CD4-positive, alpha-beta T cell treated with Interleukin-17A for 1 hour (primary cell): ENCODE results near the gene SEMA4D.
A peak's percentile ranks its signal among the peaks of the same experiment; 100 is the strongest.

Experiments
- DNase-seq: peaks from one replicate; pipeline ENCODE4 v3.0.0-alpha.2; 2020

The SEMA4D gene

DNA sequence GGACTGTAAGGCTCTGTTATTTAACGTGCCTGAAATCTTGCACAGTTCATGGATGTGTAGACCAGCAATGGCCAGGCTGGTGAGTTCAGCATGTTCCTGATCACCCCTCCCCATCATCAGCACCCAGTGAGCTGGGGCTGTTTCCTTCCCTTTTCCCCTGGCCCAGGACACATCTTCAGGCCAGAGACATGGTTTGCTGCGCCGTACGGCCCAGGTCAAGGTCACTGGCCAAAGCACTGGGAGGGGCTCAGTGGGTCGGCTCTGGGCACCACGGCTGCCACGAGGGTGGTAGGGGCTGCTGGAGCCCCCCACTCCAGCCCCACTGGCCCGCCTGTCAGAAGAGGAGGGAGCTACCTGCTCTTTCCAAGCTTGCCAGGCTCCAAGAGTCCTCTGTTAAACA is 55.9 kb downstream of the SEMA4D start:
- DNase-seq = no peak

DNA sequence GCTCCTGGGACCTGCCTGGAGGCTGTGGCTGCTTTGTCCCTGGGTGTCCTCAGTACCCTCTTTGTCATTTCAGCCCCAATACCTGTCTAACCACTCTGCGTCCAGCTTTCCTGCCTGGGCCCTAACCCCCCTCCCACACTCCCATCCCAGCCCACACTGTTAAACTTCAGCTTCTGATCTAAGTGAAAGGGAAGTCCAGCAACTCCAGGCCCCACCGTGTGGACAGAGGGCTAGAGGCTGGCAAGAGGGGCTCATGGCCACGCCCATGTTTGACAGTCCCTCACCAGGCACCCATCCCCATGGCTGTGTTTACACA is 56.3 kb downstream of the SEMA4D start:
- no peak for DNase-seq

DNA sequence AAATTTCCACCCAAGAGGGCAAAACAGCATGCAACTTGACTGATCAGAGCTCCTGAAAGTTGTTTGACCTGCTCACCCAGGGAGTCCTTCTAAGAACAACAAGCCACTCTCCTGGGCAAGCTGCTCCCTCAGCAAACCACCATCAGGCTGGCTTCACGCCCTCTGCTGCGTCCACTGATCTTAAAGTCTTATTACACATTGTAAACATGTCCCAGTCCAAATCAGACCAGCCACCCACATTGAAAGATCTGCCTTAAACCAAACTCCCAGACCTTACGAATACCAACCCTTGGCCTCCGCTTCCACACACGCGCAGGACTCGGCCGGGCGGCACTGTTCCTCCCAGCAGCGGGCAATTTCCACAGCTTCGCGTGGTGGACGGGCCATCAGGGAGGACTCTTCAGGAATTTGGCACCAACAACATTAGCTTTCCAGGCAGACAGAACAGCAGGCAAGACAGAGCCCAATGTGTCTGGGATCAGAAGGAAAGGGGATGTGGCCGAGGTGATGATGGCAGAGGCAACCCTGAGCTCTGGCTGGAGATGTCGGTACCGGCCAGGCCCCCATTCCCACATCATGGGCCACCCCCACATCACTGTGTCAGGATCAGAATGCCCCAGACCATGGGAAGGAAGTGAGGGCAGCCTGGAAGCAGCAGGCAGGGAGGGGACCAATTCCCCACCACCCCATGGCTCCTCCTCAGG is 56.8 kb downstream of the SEMA4D start:
- no peak for DNase-seq

DNA sequence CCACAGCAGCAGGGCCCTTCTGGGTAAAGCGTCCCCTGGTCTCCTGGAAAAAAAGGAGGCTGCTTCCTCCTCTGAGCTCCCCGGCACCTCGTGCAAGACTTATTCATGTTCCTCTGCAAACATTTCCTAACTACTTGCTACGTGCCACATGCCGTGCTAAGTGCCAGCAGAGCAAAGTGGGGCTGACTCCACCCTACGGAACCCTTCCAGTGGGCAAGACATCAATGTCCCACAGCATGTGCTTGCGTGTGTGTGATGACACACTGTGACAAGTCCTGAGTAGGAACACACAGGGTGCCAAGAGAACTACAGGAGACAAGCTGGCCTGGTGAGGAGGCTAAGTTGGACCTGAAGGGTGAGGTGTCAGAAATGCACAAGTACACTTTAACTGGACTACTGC is 57.4 kb downstream of the SEMA4D start:
- DNase-seq = no peak

DNA sequence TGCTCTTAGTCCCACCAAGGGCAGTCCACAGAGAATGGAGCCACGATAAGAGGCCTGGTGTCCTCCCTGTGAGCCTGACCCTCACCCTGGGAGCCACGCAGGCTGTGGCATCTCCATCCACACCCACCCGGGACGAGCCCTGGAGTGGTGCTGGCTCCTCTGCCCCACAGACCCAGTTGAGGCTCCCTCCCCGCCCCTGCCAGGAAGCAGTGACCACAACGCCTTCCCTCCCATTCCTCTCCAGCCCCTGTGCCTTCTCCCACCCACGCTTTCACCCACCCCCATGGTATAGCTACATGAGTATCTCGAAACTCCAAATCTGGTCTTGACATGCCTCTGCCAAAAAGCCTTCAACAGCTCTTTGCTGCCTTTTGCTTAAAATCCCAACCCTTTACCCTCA is 57.9 kb downstream of the SEMA4D start:
- DNase-seq = no peak

DNA sequence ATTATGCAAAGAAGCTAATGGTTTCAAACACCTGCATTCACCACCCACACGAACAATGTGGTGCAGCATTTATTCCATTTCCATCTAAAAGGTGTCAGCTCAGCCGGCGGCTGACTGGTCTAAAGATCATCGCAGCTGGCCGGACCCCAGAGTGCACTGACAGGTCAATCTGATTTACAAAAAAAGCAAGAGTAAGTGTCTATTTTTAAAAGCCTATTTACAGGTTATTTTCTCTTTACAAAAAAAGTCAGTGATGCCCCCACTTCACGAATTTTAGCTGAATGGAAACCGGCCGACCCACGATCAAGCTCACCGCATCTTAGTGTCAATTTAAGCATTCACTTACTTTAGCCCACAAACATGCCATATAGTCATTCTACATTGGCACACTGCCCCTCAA is 58.3 kb downstream of the SEMA4D start:
- no peak for DNase-seq

DNA sequence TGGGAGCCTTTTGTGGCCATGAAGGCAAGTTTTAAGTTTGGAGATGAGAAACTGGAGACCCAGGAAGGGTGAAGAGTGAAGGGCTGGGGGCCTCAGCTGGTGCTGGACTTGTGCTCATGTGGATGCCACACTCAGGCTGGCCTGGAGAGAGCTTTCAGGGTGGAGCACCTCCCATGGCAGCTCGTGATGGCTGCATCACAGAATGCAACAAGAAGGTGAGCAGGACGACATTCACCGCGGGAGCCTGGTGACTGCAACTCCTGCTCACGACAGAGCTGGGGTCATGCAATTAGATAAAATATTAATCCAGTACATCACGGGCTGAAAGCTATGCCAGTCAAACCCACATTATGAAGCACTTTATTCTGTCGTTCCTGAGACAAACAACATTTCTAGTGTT is 59.7 kb downstream of the SEMA4D start:
- no peak for DNase-seq

DNA sequence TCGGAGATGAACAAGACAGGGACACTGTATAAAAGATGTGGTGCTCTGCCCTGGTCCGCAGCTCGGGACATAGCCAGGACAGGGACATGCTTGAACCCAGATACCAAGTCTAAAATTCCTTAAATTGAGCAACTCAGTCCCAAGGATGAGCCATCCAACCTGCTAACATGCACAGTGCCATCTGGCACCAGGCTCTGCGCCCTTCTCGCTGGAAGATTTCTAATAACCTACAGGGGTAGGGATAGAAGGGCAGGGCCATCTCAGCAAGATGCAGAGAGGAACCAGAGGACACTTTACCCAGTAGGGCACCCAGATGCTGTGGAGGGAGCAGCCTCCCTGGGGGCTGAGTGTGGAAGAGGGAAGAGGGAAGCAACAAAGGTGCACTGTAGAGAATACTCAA is 60.1 kb downstream of the SEMA4D start:
- DNase-seq = no peak

DNA sequence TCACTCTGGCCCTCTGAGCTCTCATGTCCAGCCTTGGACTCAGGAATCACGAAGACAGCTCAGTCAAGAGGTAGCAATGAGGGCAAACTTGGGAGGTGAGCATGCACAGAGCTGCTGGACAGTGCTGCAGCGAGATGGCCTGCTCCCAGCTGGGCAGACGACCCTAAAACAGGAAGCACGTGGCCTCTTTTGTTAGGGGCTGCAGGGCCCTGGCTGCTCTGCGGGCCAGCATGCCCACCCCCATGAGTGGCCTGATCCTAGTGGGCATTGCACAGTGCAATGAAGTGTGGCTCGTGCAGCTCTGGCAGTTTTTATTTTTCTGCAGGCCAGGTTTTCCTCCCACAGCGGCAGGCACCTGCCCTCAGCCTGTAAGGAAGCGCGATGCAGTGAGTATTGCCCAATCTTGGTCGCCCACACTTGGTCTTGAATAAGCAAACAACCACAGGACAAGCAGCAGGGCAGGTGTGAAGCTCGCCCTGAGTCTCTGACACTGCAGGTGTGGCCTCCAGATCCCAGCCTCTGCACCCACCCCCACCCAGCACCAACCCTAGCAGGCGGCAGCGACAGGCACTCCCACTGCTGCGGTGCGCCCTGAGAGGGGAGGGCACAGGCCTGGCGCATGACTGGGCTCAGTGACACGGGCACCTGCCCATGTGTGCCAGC is 60.8 kb downstream of the SEMA4D start:
- DNase-seq = peak; percentile 80

DNA sequence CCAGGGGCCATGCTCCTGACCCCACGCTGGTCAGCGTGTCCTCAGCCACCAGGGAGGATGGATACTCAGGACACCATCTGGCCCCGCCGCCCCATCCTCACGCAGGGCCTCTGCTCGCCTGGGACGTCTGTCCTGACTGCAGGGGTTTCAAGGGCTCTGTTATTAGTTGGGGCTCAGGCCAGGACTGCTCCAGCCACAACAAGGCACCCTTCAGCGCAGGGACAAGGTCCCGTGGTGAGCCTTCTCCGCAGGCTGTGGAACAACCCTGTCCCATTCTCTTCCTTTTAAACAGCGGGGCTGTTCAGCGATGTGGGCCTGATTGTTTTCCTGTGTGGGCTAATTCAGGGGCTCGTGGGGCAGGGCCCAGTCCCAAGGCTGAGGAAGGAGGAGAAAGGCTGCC is 61.6 kb downstream of the SEMA4D start:
- DNase-seq = no peak

DNA sequence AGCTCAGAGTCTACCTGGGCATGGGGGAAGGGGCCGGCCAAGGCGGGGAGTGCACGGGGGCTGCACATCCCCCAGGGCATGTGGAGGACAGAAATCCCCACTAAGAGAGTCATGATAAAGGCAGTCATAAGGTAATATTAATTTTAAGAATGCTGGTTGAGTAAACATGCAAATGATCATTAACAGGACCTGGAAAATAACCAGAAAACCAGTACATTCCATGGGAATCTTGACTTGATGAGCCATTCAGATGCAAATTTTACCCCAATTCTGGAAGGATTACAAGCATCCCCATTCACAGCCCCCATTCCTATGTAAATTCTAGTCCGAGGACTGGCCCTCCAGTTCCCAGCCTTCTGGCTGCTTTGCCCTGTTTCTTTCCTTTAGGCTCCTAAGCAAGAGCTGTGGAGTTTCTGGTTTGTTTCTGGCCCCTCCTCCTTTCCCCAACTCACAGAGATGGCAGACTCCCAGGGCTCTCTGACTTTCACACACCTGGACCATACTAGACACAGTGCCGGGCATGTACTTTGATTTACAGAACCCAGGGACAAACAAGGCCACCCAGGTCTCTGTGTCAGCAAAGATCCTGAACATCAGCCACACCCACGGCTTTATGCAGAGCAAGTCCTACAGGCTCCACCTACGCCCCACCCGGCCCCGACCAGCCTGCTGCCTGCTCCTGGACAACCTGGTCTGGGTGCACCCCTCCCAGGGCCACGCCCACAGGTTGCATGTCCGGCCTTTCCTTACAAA is 62.7 kb downstream of the SEMA4D start:
- no peak for DNase-seq

DNA sequence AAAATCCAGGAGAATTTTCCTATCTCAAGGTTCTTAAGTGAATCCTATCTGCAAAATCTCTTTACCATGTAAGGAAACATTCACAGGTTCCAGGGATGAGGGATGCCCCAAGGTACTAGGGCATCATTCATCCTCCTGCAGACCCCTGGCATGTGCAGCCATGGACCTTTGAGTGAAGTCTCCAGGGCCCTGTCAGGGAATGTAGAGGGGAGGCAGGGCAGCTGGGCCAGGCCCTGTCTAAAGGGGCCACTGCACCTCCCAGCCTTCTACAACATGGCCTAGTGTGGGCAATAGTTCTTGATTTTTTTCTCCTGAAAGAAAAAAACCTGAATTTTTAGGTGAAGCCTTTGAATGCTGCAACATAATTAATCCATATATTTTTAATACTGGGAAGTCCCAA is 63.3 kb downstream of the SEMA4D start:
- DNase-seq = no peak

DNA sequence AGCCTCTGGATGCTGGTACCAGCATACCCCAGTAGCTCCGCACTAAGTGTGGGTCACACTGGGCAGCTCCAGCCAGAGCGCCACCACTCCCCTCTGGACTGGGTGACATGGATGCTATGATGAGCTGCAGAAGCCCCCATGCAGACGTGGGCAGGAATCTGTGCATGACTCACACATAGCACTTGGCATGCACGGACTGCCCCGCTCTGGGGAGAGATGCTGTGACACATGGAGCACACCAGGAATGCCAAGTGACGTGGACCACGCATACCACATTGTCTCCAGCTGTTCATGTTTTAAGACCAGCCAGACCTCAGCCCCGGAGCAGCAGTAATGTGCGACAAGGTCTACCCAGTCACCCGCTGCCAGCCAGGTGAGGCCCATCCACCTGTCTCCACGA is 64.1 kb downstream of the SEMA4D start:
- DNase-seq = no peak

DNA sequence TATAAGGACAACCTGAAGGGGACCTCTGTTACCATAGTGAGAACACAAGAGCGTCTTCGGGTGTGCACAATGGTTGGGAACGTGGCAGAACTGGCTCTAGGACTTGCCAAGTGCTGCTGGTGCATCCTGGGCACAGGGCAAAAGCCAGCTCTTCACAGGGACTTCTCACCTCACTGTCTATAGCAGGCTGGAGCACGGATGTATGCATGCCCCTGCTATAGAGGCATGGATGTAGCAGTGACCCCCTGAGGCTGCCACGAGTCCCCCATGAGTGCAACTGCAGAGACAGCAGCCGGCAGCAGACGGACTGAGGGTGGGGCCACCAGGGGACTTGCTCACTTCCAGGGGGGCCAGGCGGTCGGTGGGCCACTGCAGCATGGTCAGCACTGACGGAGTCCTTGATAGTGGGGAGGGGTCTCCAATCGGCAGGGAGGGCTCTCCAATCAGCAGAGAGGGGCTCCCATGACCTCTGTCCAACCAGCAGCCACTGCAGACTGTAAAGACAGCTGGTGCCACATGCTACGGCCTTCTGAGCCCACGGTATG is 64.9 kb downstream of the SEMA4D start:
- no peak for DNase-seq

DNA sequence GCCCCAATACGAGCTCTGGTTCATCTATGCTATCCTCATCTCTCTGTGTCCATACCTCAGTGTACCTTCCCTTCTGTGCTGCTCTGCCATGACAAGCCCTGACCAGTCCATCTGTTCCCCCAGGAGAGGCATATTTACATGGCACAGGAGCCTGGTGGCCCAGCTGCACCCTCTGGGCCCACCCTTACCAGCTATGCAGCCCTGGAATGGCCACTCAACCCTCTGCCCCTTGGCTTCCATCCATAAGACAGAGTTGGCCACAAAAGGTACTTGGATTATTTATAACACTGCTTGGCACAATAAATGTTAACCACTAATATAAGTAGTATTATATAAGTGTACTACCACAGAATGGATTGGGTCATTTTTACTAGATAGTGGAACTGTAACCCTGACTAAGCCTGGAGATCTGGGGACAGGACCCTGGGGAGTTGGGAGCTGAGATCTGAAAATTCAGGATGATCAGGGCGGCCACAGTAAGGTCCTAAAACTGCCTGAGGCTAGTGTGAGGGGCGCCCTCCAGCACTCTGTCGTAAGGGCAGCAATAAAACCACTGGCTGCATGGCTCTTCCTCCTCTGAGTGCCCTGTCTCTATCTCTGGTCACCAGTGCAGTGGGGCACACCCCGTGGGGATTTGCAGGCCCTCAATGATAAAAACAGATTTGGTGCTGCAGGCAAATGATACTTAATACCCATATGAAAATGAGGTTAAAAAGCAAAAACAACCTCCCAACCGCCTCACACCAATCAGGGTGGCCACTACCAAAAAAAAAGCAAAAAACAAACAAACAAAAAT is 65.8 kb downstream of the SEMA4D start:
- no peak for DNase-seq

DNA sequence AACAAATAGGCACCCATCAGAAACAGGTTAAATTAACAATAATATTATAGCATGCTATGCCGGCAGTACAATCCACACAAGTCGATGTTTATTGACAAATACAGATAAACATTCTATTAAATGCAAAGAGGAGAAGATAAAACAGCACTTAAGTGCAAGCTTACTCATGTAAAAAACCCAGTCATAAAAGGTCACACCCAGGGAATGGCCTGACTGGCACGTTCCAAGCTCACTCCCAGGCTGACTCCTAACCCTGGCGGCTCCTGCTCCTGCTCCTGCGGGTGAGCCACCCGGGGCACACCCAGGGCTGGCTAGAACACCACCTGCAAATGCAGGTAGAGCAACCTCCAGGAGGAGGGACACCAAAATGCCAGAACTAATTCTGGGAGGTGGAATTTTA is 66.9 kb downstream of the SEMA4D start:
- no peak for DNase-seq

DNA sequence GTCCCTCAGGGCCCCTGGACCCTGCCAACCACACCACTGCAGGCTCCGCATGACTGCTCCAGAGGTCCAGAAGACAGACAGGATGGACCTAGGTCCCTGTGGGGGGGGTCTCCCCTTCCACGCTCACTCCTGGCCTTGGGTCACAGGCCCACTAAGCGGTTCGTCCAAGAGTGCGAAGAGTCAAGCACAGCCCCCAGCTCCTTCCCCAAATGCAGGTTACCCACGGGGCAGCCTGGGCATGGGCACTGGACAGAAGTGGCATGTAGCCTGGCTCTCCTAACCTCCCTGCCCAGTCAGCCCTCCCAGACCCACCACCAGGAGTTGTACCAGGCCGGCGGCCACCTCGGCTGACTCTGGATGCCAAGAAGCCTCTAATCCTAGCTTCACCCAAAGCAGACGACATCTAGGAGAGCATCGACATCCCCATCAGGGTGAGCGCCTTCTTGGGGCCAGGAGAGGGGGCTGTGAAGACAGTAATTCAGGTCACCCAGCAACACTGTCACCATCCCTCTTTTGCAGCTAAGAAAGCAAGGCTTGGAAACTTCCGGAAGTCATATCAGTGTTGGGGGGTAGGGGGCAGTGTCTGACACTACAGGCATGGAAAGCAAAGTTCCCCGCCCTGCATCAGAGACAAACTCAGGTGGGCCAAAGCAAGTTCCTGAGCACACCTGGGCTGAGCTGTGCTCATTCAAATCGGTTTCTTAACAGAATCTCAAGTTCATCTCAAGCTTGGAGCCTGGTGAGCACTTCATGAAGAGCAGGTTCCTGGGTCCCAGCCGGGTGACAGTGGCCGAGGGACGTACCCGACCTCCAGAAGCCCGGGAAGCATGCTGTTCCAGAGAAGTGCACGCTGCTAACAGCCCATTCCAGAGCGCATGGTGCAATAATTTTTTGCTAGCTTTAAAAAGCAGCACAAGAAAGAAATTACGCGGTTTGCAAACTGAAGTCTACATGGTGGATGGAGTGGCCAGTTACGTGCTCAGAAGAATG is 68.7 kb downstream of the SEMA4D start:
- DNase-seq = peak; percentile 74

DNA sequence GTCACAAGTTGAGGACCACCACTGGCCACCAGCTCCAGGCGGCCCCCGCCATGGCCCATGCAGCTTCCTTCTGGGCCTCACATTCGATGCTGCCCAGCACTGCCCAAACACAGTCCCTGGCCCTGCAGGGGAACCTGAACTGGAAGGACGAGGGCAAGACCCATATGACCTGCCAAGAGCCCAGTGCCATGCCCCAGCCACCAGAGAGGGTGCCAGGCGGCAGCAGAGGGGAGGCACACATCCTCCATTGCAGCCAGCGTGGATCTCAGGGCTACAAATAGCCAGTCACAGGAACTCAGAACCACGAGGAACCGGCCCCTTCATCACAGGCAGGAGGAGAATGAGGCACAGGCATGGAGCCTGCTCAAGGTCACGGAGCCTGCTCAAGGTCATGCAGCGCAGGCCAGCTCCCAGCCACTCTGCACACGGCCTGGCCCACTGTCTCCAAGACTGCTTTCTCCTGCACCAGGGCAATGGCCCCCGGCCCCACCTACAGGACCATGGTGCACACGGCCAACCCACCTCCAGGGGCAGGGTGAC is 69.6 kb downstream of the SEMA4D start:
- DNase-seq = no peak

DNA sequence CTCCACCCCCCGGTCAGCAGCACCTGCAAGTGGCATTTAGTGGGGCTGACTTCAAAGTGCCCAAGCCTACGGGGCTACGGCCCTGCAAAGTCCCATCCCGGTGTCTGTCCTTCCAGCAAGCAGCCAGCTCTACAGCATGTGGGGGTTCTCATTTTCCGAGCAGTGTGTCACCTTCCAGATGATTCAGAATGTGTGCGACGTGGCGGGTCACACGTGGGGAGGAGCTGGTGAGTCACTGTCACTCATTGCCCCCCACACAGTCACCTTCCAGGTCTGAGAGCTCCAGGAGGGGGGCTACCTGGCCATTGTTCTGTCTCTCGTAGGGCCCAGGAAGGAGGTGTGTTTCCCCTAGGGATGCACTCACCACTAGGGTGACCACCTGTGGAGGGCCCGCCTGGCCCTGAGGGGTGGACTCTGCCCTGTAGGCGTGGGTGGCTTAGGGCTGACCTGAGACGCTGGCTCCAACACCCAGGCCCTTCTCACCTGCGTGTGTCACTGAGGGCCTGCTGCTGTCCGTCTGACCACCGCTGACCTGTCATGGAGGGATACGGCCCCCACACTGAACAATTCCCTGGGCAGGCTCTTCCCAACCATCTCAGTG is 70.2 kb downstream of the SEMA4D start:
- DNase-seq = peak; percentile 54

DNA sequence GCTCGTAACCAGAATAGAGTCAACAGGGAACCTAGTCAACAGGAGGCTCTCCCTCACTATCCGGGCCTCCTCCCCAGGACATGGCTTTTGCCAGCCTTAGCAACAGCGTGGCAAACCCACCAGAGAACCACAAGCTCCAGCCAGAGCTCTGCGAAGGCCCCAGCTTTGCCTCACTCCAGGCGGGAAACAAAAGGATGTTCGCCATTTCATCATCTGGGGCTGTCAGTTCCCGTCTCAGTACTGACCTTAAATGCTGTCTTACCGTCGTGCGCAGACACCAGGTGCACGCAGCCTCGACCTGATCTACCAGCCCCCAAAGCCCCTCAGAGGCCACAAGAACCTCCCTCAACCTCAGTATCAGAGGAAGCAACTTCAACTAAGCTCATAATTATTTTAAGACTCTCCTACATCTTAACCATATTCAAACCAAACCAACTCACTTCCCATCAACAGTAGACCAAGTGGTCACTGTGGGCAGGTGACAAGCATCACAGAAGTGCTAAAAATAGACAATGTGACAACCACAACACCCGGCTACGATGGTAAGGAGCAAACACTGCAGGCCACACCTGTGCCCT is 71.4 kb downstream of the SEMA4D start:
- DNase-seq = peak; percentile 57

DNA sequence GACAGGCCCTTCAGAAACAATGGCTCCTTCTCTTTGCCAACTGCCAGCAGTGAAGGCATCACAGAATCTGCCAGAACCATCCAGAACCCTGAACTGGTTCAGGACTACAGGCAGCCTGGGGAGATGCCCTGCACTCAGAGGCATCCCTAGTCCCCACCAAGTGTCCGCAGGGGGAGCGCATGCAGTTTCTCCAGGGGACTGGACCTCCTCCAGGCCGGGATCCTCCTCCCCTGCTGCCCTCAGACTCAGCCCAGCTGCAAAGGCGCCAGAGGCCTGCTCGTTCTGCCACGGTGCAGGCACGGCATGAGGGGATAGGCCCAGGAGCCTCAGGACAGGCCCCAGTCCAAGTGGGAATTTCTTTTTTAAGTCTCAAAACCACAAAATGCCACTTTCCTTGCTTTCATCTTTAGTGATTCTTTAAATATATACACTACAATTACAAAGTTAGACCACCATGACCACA is 72.0 kb downstream of the SEMA4D start:
- DNase-seq = no peak
